Measurements from ENCODE around the gene TGFBI.

GRCh38 chr5:136033848-136034247 lies 5.1 kb downstream of the TGFBI start:
- TF ChIP-seq CTCF (IDR thresholded peaks at IDR 0.05; ENCODE audit: low read depth, low read length, poor library complexity, severe bottlenecking), result no peak
- no peak for TF ChIP-seq EZH2phosphoT487 (IDR thresholded peaks at IDR 0.05; ENCODE audit: borderline replicate concordance, low read length)

All from DOHH2 (cell line).